Hepatocyte (in vitro differentiated cells): ENCODE data around the gene GANC. TPM values are rescaled to one million over a fixed set of nuclear protein-coding genes. Genes with fewer than 3 reads are reported as not detected.

ENCODE experiments used
- DNase-seq: peaks from one replicate; pipeline ENCODE4 v3.0.0-alpha.2; 2016; ENCODE audit warnings: low spot score
- H2AFZ ChIP-seq: fragments of 200-600 bp; sonication (generic); 2 replicates; pipeline ENCODE4 v1.6.0; 2016; ENCODE audit warnings: antibody characterized with exemption, mild to moderate bottlenecking
- H3K27ac ChIP-seq: fragments of 200-600 bp; sonication (generic); 2 replicates; pipeline ENCODE4 v1.5.1; 2016; ENCODE audit warnings: mild to moderate bottlenecking
- H3K27me3 ChIP-seq: fragments of 200-600 bp; sonication (generic); 2 replicates; pipeline ENCODE4 v1.6.1; 2016
- H3K36me3 ChIP-seq: fragments of 200-600 bp; sonication (generic); replicated peaks from 2 replicates; pipeline ENCODE4 v1.5.1; 2016; ENCODE audit warnings: low read depth; ENCODE audit not compliant: insufficient read depth
- H3K4me1 ChIP-seq: fragments of 200-600 bp; sonication (generic); 2 replicates; pipeline ENCODE4 v1.5.1; 2016; ENCODE audit warnings: mild to moderate bottlenecking, moderate library complexity; ENCODE audit not compliant: insufficient read depth
- H3K4me2 ChIP-seq: fragments of 200-600 bp; sonication (generic); 2 replicates; pipeline ENCODE4 v1.6.0; 2016
- H3K4me3 ChIP-seq: fragments of 200-600 bp; sonication (generic); 2 replicates; pipeline ENCODE4 v1.5.1; 2016; ENCODE audit warnings: mild to moderate bottlenecking
- H3K79me2 ChIP-seq: fragments of 200-600 bp; sonication (generic); 2 replicates; pipeline ENCODE4 v1.6.0; 2017; ENCODE audit warnings: mild to moderate bottlenecking
- H3K9me2 ChIP-seq: fragments of 200-600 bp; sonication (generic); replicated peaks from 2 replicates; pipeline ENCODE4 v1.6.0; 2017; ENCODE audit warnings: mild to moderate bottlenecking; ENCODE audit not compliant: insufficient read depth
- H3K9me3 ChIP-seq: fragments of 200-600 bp; sonication (generic); 2 replicates; pipeline ENCODE4 v1.5.1; 2016; ENCODE audit warnings: low read depth, mild to moderate bottlenecking
- H4K20me1 ChIP-seq: fragments of 200-600 bp; sonication (generic); 2 replicates; pipeline ENCODE4 v1.6.0; 2016; ENCODE audit warnings: mild to moderate bottlenecking; ENCODE audit not compliant: insufficient read depth, poor library complexity, severe bottlenecking
- EZH2 ChIP-seq: fragments of 200-600 bp; sonication (generic); IDR thresholded peaks from 2 replicates; pipeline ENCODE4 v1.6.1; 2016; ENCODE audit warnings: antibody characterized with exemption, mild to moderate bottlenecking, borderline replicate concordance
- EZH2phosphoT487 ChIP-seq: fragments of 200-600 bp; sonication (generic); IDR thresholded peaks from one replicate; pipeline ENCODE4 v1.6.1; 2018; ENCODE audit warnings: antibody characterized with exemption, mild to moderate bottlenecking, low read depth, moderate library complexity; ENCODE audit not compliant: unreplicated experiment, severe bottlenecking
- WGBS: methylation state at CpG from one replicate; pipeline ENCODE4 v1.1.6; 2016; ENCODE audit warnings: low lambda C conversion rate; ENCODE audit errors: missing lambda C conversion rate; 5-methylcytosine and 5-hydroxymethylcytosine counted together
- polyA plus RNA-seq: library from polyadenylated mRNA; unstranded; fragments of >200 nt; fragmentation: Nextera tagmentation; extraction: Ambion mirVana; gene quantifications from 2 replicates; pipeline ENCODE4 v1.2.1, GENCODE V29; 2016
- total RNA-seq: library from RNA; depleted of rRNA; stranded (reverse); fragments of >200 nt; gene quantifications from 2 replicates; pipeline ENCODE4 v1.2.3, GENCODE V29; 2014
- TF ChIP-seq, protein P1 (sequence below): fragments of 200-600 bp; sonication (generic); IDR thresholded peaks from 2 replicates; pipeline ENCODE4 v1.5.1; 2016; ENCODE audit warnings: antibody characterized with exemption, mild to moderate bottlenecking; ENCODE audit not compliant: poor library complexity

The GANC gene
- total and polyA plus RNA-seq, 2 experiments from 2014 or later: 9.1 to 11.2 TPM

DNA sequence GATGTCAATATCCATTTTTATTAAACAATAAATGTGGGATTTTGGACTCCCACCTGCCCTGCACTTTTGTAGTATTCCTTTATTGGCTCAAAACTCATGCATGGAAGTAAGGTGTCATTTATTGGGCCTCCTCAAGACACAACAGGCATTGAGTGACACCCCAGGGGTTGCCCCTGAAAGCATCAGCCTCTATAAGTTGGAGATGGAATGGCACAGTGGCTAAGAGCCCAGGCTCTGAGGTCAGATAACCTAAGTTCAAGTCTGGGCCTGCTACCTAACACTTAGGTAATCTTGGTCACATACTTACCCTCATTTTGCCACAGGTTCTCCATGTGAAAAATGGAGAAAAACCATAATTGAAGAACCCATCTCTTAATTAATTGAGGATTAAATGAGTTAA lies 90.9 kb downstream of the GANC start:
- no peak overlapping the region for H3K4me3 ChIP-seq
- no peaks in the 10 kb centered on the region for H3K9me2 ChIP-seq
- H4K20me1 ChIP-seq: no peaks in the 10 kb centered on the region
- H3K4me2 ChIP-seq: no peak overlapping the region
- H2AFZ ChIP-seq: no peak overlapping the region
- H3K4me1 ChIP-seq: no peaks in the 10 kb centered on the region
- no peak overlapping the region for H3K27ac ChIP-seq
- H3K27me3 ChIP-seq: no peaks in the 10 kb centered on the region
- H3K9me3 ChIP-seq: no peaks in the 10 kb centered on the region
- no peaks in the 10 kb centered on the region for H3K79me2 ChIP-seq
- H3K36me3 ChIP-seq: no peaks in the 10 kb centered on the region
- no peak for DNase-seq
- no peak for TF ChIP-seq EZH2
- no peak for TF ChIP-seq EZH2phosphoT487
- TF ChIP-seq, protein P1, sequence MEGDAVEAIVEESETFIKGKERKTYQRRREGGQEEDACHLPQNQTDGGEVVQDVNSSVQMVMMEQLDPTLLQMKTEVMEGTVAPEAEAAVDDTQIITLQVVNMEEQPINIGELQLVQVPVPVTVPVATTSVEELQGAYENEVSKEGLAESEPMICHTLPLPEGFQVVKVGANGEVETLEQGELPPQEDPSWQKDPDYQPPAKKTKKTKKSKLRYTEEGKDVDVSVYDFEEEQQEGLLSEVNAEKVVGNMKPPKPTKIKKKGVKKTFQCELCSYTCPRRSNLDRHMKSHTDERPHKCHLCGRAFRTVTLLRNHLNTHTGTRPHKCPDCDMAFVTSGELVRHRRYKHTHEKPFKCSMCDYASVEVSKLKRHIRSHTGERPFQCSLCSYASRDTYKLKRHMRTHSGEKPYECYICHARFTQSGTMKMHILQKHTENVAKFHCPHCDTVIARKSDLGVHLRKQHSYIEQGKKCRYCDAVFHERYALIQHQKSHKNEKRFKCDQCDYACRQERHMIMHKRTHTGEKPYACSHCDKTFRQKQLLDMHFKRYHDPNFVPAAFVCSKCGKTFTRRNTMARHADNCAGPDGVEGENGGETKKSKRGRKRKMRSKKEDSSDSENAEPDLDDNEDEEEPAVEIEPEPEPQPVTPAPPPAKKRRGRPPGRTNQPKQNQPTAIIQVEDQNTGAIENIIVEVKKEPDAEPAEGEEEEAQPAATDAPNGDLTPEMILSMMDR: no peak

GRCh38 chr15:42364529-42364928 lies 91.5 kb downstream of the GANC start:
- Histone ChIP-seq H3K4me1 (no peaks in the 10 kb centered on the region), H2AFZ (no peak overlapping the region), H4K20me1 (no peaks in the 10 kb centered on the region), H3K36me3 (no peaks in the 10 kb centered on the region), H3K4me2 (no peak overlapping the region), H3K27me3 (no peaks in the 10 kb centered on the region), H3K4me3 (no peak overlapping the region), H3K79me2 (no peaks in the 10 kb centered on the region), H3K9me3 (no peaks in the 10 kb centered on the region), H3K27ac (no peak overlapping the region), H3K9me2 (no peaks in the 10 kb centered on the region)
- DNase-seq: no peak
- 68% methylated on average over 1 of the region's 1 CpG for WGBS
- TF ChIP-seq, protein P1: no peak
- TF ChIP-seq EZH2 (no peak), EZH2phosphoT487 (no peak)

- H3K9me2 ChIP-seq: no peaks in the 10 kb centered on the region
- DNase-seq: no peak
- H3K4me3 ChIP-seq: no peak overlapping the region
- WGBS: 84% methylated on average over 5 of the region's 5 CpGs
- no peaks in the 10 kb centered on the region for H4K20me1 ChIP-seq
- H3K36me3 ChIP-seq: no peaks in the 10 kb centered on the region
- no peak overlapping the region for H3K4me2 ChIP-seq
- no peak overlapping the region for H2AFZ ChIP-seq
- H3K79me2 ChIP-seq: no peaks in the 10 kb centered on the region
- no peak overlapping the region for H3K27ac ChIP-seq
- H3K9me3 ChIP-seq: no peaks in the 10 kb centered on the region
- no peaks in the 10 kb centered on the region for H3K27me3 ChIP-seq
- no peaks in the 10 kb centered on the region for H3K4me1 ChIP-seq
- TF ChIP-seq EZH2phosphoT487 (no peak), EZH2 (no peak)
- TF ChIP-seq, protein P1: no peak
Observed at GRCh38 chr15:42365921-42366550, 93.0 kb downstream of the GANC start.
